GM18907 (cell line): Measurements from ENCODE around the gene PAAF1.

Experiments used
- ATAC-seq: cut with Tn5 transposase; IDR thresholded peaks from one replicate; pipeline ENCODE4 v1.9.1; 2021; ENCODE audit warnings: mild to moderate bottlenecking, moderate library complexity; ENCODE audit not compliant: unreplicated experiment

PAAF1 gene

GRCh38 chr11:73969991-73970800 is 93.4 kb downstream of the PAAF1 start:
- ATAC-seq, result no peak

GRCh38 chr11:73971175-73971719 is 94.4 kb downstream of the PAAF1 start:
- no peak for ATAC-seq

- no peak for ATAC-seq
Observed at GRCh38 chr11:73972187-73972586, 95.4 kb downstream of the PAAF1 start.

- ATAC-seq, result no peak
Observed at GRCh38 chr11:73972620-73973449, 96.0 kb downstream of the PAAF1 start.

GRCh38 chr11:73974604-73975478 is 98.0 kb downstream of the PAAF1 start:
- no peak for ATAC-seq

- ATAC-seq, result no peak
Observed at GRCh38 chr11:73975479-73975757, 98.6 kb downstream of the PAAF1 start.

- no peak for ATAC-seq
Observed at GRCh38 chr11:73976451-73977151, 99.8 kb downstream of the PAAF1 start.

- no peak for ATAC-seq
Observed at GRCh38 chr11:73977856-73978519, 101.2 kb downstream of the PAAF1 start.

GRCh38 chr11:73978576-73979086 is 101.8 kb downstream of the PAAF1 start:
- no peak for ATAC-seq

GRCh38 chr11:73980001-73980961 is 103.5 kb downstream of the PAAF1 start:
- peak; percentile 36 for ATAC-seq
